K562 (cell line): Measurements from ENCODE around the gene EXOC5. TPM values are rescaled to one million over a fixed set of nuclear protein-coding genes. Genes with fewer than 3 reads are reported as not detected.

Experiments used
- KDM2B ChIP-seq: fragments of 250-450 bp; sonication (Bioruptor Pico); IDR thresholded peaks from 2 replicates; pipeline ENCODE4 v1.8.0; 2021; ENCODE audit warnings: mild to moderate bottlenecking, moderate library complexity
- SREBF2 ChIP-seq: sonication (generic); formaldehyde crosslinking; IDR thresholded peaks from 2 replicates; pipeline ENCODE4 v1.4.0; 2020; ENCODE audit warnings: mild to moderate bottlenecking, missing genetic modification reagents
- ZNF79 ChIP-seq: fragments of 250-450 bp; sonication (Bioruptor Pico); IDR thresholded peaks from 2 replicates; pipeline ENCODE4 v1.4.0; 2020; ENCODE audit warnings: low read depth, mild to moderate bottlenecking, moderate library complexity
- polyA plus RNA-seq, 8 experiments: library from polyadenylated mRNA; depleted of rRNA in 4 of 8; stranded (reverse) in 5 of 8; unstranded in 3 of 8; fragments of >200 nt; fragmentation: Nextera tagmentation in 2 of 8; fragmentation: Illumina TruSeq in 1 of 8; extraction: Ambion mirVana in 2 of 8; extraction: Trizol in 1 of 8; gene quantifications; 2 replicates each; pipeline versions ENCODE4 v1.2.1 to v1.2.3, GENCODE V29; 2011 to 2014; ENCODE audit warnings: inconsistent platforms in 1 of 8, missing spikeins in 1 of 8
- total RNA-seq, 7 experiments: library from RNA; depleted of rRNA in 6 of 7; stranded (reverse); fragments of >200 nt in 6 of 7; fragmentation: Illumina TruSeq in 2 of 7; extraction: Trizol in 2 of 7; gene quantifications; 2 replicates each; pipeline versions ENCODE4 v1.2.1 to v1.2.3, GENCODE V29; 2011 to 2021; ENCODE audit warnings: low replicate concordance in 1 of 7
- TF ChIP-seq, protein P1 (sequence below): fragments of 200-600 bp; sonication (generic); IDR thresholded peaks from one replicate; pipeline ENCODE4 v1.6.1; 2012; ENCODE audit warnings: mild to moderate bottlenecking, low read depth, low read length, inconsistent platforms
- TF ChIP-seq, protein P2 (sequence below): IDR thresholded peaks from 3 replicates; pipeline ENCODE4 v1.6.1; 2011; ENCODE audit warnings: borderline replicate concordance, mild to moderate bottlenecking; ENCODE audit not compliant: insufficient read length, insufficient read depth
- TF ChIP-seq, protein P3 (sequence below), 3 experiments: IDR thresholded peaks in 2 of 3; conservative IDR thresholded peaks in 1 of 3; 2 replicates each; pipeline ENCODE4 v1.5.1; 2011 to 2012; ENCODE audit warnings: low read length in 3 of 3, mild to moderate bottlenecking in 3 of 3, control low read depth in 2 of 3, improper control_type of control experiment in 1 of 3, inconsistent platforms in 1 of 3, low read depth in 1 of 3, mixed read lengths in 1 of 3, moderate library complexity in 1 of 3; ENCODE audit not compliant: insufficient read depth in 2 of 3

The EXOC5 gene
- total and polyA plus RNA-seq, 9 of the 15 experiments (the other 6 are each of a cell fraction or from before 2014, with no cell fraction given) = 5.7 to 50.3 (median 32.0) TPM

DNA sequence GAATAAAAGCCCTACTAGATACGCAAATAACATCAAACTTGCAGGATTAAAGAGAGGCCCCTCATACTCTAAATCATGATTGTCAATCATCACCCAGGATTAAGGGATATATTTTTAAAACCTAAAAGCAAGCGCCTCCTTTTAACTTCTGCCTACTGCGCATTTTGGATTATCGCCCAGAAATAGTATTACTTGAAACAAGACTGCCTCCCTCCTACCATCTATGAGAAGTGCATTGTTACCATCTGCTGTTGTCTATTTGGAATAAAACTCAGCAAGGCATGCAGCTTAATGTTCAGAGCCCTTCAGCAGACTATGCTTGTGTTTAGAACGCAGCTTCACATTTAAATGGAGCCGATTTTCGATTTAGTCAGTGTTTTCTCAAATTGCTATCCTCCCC is 79.6 kb downstream of the EXOC5 start (continued):
- TF ChIP-seq, protein P1, sequence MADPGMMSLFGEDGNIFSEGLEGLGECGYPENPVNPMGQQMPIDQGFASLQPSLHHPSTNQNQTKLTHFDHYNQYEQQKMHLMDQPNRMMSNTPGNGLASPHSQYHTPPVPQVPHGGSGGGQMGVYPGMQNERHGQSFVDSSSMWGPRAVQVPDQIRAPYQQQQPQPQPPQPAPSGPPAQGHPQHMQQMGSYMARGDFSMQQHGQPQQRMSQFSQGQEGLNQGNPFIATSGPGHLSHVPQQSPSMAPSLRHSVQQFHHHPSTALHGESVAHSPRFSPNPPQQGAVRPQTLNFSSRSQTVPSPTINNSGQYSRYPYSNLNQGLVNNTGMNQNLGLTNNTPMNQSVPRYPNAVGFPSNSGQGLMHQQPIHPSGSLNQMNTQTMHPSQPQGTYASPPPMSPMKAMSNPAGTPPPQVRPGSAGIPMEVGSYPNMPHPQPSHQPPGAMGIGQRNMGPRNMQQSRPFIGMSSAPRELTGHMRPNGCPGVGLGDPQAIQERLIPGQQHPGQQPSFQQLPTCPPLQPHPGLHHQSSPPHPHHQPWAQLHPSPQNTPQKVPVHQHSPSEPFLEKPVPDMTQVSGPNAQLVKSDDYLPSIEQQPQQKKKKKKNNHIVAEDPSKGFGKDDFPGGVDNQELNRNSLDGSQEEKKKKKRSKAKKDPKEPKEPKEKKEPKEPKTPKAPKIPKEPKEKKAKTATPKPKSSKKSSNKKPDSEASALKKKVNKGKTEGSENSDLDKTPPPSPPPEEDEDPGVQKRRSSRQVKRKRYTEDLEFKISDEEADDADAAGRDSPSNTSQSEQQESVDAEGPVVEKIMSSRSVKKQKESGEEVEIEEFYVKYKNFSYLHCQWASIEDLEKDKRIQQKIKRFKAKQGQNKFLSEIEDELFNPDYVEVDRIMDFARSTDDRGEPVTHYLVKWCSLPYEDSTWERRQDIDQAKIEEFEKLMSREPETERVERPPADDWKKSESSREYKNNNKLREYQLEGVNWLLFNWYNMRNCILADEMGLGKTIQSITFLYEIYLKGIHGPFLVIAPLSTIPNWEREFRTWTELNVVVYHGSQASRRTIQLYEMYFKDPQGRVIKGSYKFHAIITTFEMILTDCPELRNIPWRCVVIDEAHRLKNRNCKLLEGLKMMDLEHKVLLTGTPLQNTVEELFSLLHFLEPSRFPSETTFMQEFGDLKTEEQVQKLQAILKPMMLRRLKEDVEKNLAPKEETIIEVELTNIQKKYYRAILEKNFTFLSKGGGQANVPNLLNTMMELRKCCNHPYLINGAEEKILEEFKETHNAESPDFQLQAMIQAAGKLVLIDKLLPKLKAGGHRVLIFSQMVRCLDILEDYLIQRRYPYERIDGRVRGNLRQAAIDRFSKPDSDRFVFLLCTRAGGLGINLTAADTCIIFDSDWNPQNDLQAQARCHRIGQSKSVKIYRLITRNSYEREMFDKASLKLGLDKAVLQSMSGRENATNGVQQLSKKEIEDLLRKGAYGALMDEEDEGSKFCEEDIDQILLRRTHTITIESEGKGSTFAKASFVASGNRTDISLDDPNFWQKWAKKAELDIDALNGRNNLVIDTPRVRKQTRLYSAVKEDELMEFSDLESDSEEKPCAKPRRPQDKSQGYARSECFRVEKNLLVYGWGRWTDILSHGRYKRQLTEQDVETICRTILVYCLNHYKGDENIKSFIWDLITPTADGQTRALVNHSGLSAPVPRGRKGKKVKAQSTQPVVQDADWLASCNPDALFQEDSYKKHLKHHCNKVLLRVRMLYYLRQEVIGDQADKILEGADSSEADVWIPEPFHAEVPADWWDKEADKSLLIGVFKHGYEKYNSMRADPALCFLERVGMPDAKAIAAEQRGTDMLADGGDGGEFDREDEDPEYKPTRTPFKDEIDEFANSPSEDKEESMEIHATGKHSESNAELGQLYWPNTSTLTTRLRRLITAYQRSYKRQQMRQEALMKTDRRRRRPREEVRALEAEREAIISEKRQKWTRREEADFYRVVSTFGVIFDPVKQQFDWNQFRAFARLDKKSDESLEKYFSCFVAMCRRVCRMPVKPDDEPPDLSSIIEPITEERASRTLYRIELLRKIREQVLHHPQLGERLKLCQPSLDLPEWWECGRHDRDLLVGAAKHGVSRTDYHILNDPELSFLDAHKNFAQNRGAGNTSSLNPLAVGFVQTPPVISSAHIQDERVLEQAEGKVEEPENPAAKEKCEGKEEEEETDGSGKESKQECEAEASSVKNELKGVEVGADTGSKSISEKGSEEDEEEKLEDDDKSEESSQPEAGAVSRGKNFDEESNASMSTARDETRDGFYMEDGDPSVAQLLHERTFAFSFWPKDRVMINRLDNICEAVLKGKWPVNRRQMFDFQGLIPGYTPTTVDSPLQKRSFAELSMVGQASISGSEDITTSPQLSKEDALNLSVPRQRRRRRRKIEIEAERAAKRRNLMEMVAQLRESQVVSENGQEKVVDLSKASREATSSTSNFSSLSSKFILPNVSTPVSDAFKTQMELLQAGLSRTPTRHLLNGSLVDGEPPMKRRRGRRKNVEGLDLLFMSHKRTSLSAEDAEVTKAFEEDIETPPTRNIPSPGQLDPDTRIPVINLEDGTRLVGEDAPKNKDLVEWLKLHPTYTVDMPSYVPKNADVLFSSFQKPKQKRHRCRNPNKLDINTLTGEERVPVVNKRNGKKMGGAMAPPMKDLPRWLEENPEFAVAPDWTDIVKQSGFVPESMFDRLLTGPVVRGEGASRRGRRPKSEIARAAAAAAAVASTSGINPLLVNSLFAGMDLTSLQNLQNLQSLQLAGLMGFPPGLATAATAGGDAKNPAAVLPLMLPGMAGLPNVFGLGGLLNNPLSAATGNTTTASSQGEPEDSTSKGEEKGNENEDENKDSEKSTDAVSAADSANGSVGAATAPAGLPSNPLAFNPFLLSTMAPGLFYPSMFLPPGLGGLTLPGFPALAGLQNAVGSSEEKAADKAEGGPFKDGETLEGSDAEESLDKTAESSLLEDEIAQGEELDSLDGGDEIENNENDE = no peak
- TF ChIP-seq ZNF79 = no peak
- TF ChIP-seq, protein P2, sequence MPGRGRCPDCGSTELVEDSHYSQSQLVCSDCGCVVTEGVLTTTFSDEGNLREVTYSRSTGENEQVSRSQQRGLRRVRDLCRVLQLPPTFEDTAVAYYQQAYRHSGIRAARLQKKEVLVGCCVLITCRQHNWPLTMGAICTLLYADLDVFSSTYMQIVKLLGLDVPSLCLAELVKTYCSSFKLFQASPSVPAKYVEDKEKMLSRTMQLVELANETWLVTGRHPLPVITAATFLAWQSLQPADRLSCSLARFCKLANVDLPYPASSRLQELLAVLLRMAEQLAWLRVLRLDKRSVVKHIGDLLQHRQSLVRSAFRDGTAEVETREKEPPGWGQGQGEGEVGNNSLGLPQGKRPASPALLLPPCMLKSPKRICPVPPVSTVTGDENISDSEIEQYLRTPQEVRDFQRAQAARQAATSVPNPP = no peak
- TF ChIP-seq, protein P3, sequence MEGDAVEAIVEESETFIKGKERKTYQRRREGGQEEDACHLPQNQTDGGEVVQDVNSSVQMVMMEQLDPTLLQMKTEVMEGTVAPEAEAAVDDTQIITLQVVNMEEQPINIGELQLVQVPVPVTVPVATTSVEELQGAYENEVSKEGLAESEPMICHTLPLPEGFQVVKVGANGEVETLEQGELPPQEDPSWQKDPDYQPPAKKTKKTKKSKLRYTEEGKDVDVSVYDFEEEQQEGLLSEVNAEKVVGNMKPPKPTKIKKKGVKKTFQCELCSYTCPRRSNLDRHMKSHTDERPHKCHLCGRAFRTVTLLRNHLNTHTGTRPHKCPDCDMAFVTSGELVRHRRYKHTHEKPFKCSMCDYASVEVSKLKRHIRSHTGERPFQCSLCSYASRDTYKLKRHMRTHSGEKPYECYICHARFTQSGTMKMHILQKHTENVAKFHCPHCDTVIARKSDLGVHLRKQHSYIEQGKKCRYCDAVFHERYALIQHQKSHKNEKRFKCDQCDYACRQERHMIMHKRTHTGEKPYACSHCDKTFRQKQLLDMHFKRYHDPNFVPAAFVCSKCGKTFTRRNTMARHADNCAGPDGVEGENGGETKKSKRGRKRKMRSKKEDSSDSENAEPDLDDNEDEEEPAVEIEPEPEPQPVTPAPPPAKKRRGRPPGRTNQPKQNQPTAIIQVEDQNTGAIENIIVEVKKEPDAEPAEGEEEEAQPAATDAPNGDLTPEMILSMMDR (IDR thresholded peaks at IDR 0.05 in 2 of 3, conservative IDR thresholded peaks at IDR 0.05 in 1 of 3; ENCODE audit: insufficient read depth in 2 of 3, low read depth in 1 of 3, low read length in 3 of 3) = peak in 2 of 3 experiments; percentile 17 to 44; a peak in 3 of 6 replicates
- no peak for TF ChIP-seq SREBF2
- no peak for TF ChIP-seq KDM2B (CRISPR knock-in tag)
